Panc1 (cell line): ENCODE results near the gene CXXC1. TPM values are rescaled to one million over a fixed set of nuclear protein-coding genes. Genes with fewer than 3 reads are reported as not detected.

Source experiments
- ATAC-seq: fragments of 200-7000 bp; cut with Tn5 transposase; 2 replicates; pipeline ENCODE4 v1.9.1; 2020; ENCODE audit warnings: mild to moderate bottlenecking, moderate library complexity
- BruUV-seq: library from RNA; stranded (reverse); fragments of 400-500 nt; replicated peaks from 2 replicates; lab custom pipeline; 2021; lab: Mats Ljungman, UMichigan
- CTCF ChIA-PET: fragments of 300-600 bp; sonication (Branson Sonifier 250); formaldehyde crosslinking; loops from one replicate; lab custom pipeline; 2022; ENCODE audit warnings: antibody characterized with exemption; lab: Charles Lee
- POLR2A ChIA-PET: fragments of 300-600 bp; sonication (Branson Sonifier 250); formaldehyde crosslinking; loops from one replicate; lab custom pipeline; 2022; ENCODE audit warnings: antibody characterized with exemption; lab: Charles Lee
- DNase-seq: peaks from one replicate; pipeline ENCODE4 v3.0.0-alpha.2; 2010; ENCODE audit warnings: low read depth, low spot score
- H3K27ac ChIP-seq: 2 replicates; pipeline ENCODE4 v1.5.1; 2011; ENCODE audit warnings: mild to moderate bottlenecking, low read length, inconsistent platforms
- H3K27me3 ChIP-seq: fragments of 200-500 bp; sonication (Bioruptor generic); 2 replicates; pipeline ENCODE4 v1.6.0; 2014; ENCODE audit warnings: low read length, inconsistent platforms; ENCODE audit not compliant: control insufficient read depth, insufficient read depth
- H3K36me3 ChIP-seq: fragments of 200-500 bp; sonication (Bioruptor generic); 2 replicates; pipeline ENCODE4 v1.5.1; 2014; ENCODE audit warnings: inconsistent platforms, mild to moderate bottlenecking, low read length, moderate library complexity; ENCODE audit not compliant: control insufficient read depth, insufficient read depth
- H3K4me1 ChIP-seq: 2 replicates; pipeline ENCODE4 v1.5.1; 2011; ENCODE audit warnings: inconsistent platforms, mild to moderate bottlenecking, low read length, moderate library complexity; ENCODE audit not compliant: control insufficient read depth, insufficient read depth
- H3K4me3 ChIP-seq, 2 experiments: 2 replicates each; pipeline ENCODE4 v1.5.1; 2011 to 2012; ENCODE audit warnings: low read depth in 2 of 2, low read length in 2 of 2, mild to moderate bottlenecking in 2 of 2, inconsistent platforms in 1 of 2, moderate library complexity in 1 of 2
- H3K9me3 ChIP-seq: fragments of 200-500 bp; sonication (Bioruptor generic); 2 replicates; pipeline ENCODE4 v1.5.1; 2014; ENCODE audit warnings: low read depth, mild to moderate bottlenecking, inconsistent platforms, low read length, moderate library complexity; ENCODE audit not compliant: control insufficient read depth, insufficient read depth
- POLR2AphosphoS5 ChIP-seq: IDR thresholded peaks from 2 replicates; pipeline ENCODE4 v1.6.1; 2012; ENCODE audit warnings: mild to moderate bottlenecking, low read depth, low read length, moderate library complexity
- SIN3A ChIP-seq: IDR thresholded peaks from 2 replicates; pipeline ENCODE4 v1.6.1; 2012; ENCODE audit warnings: low read depth, mild to moderate bottlenecking, low read length, moderate library complexity, borderline replicate concordance; ENCODE audit not compliant: insufficient read depth
- TCF7L2 ChIP-seq: IDR thresholded peaks from 2 replicates; pipeline ENCODE4 v1.6.1; 2011; ENCODE audit warnings: mild to moderate bottlenecking, low read depth, low read length, inconsistent platforms
- in situ Hi-C: cut with HindIII; loops from 2 replicates; pipeline ENCODE4 v1.10.0; 2016; ENCODE audit warnings: low sequenced_read_pairs, low pct_unique_long_range_greater_than_20kb
- intact Hi-C: fragments of 100-400 bp; cut with micrococcal nuclease; formaldehyde crosslinking; loops from one replicate; pipeline ENCODE4 v1.10.0; 2022; ENCODE audit not compliant: unreplicated experiment
- total RNA-seq: library from RNA; stranded (reverse); gene quantifications from one replicate; pipeline ENCODE4 v1.2.1, GENCODE V29; 2021; ENCODE audit not compliant: unreplicated experiment
- TF ChIP-seq, protein P1 (sequence below): fragments of 450-650 bp; IDR thresholded peaks from 2 replicates; pipeline ENCODE4 v1.5.1; 2017; ENCODE audit warnings: mild to moderate bottlenecking
- TF ChIP-seq, protein P2 (sequence below), 2 experiments: IDR thresholded peaks; 2 replicates each; pipeline ENCODE4 v1.6.1; 2011 to 2012; ENCODE audit warnings: low read depth in 2 of 2, control low read depth in 1 of 2, low read length in 1 of 2, mild to moderate bottlenecking in 1 of 2, moderate library complexity in 1 of 2; ENCODE audit not compliant: insufficient read depth in 1 of 2

The CXXC1 gene
- total RNA-seq, 1 experiment from 2014 or later = 60.8 TPM

DNA sequence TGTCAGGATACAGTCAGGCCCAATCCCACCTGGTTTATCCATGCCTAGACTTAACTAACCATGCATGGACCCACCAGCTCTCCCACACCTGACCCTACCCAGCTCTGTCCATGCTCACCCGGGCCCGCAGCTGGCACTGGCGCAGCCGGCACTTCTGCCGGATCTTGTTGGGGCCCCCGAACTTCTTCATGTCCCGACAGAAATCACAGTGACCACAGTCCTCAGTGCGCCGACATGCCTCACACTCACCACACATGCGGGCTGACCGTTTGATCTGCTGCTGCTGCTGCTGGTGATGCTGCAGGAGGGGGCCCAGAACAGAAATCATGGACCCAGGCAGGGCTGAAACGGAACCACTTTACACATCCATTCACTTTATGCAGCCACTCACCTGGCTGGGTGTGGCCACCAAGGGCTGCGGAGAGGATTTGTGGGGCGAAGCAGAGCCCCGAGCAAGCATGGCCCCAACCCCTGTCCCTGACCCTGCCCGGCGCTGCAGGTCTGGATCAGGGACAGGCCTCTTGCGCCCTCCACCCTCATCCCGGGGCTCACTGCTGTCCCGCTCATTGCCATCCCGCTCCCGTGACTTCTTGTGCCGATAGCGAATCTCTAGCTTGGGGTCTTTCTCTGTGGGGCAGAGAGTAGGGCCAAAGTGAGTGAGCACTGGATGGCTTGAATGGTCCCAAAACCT, 1.7 kb downstream of the CXXC1 start:
- no peak overlapping the region for H3K27ac ChIP-seq
- 0 out of 2 replicates have a peak, but pooled peaks cover 3% of the 10 kb centered on the region for H3K4me1 ChIP-seq
- POLR2A ChIA-PET = no interaction called here
- no peak overlapping the region for H3K4me3 ChIP-seq
- H3K36me3 ChIP-seq = peaks cover 5% of the 10 kb centered on the region; the same call in 1 of the 2 replicates
- H3K27me3 ChIP-seq = no peaks in the 10 kb centered on the region
- intact Hi-C loops = loop anchor here (10.0 kb wide), 1 partner anchor 69 kb away; no protein-coding TSS in a partner anchor
- H3K9me3 ChIP-seq = no peaks in the 10 kb centered on the region
- DNase-seq = no peak
- BruUV-seq = TSS peak; percentile 59
- ATAC-seq = no peak
- in situ Hi-C loops = no loop called here
- CTCF ChIA-PET = no interaction called here
- TF ChIP-seq SIN3A (no peak), TCF7L2 (no peak), POLR2AphosphoS5 (no peak)
- TF ChIP-seq, protein P1, sequence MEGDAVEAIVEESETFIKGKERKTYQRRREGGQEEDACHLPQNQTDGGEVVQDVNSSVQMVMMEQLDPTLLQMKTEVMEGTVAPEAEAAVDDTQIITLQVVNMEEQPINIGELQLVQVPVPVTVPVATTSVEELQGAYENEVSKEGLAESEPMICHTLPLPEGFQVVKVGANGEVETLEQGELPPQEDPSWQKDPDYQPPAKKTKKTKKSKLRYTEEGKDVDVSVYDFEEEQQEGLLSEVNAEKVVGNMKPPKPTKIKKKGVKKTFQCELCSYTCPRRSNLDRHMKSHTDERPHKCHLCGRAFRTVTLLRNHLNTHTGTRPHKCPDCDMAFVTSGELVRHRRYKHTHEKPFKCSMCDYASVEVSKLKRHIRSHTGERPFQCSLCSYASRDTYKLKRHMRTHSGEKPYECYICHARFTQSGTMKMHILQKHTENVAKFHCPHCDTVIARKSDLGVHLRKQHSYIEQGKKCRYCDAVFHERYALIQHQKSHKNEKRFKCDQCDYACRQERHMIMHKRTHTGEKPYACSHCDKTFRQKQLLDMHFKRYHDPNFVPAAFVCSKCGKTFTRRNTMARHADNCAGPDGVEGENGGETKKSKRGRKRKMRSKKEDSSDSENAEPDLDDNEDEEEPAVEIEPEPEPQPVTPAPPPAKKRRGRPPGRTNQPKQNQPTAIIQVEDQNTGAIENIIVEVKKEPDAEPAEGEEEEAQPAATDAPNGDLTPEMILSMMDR = no peak
- TF ChIP-seq, protein P2, sequence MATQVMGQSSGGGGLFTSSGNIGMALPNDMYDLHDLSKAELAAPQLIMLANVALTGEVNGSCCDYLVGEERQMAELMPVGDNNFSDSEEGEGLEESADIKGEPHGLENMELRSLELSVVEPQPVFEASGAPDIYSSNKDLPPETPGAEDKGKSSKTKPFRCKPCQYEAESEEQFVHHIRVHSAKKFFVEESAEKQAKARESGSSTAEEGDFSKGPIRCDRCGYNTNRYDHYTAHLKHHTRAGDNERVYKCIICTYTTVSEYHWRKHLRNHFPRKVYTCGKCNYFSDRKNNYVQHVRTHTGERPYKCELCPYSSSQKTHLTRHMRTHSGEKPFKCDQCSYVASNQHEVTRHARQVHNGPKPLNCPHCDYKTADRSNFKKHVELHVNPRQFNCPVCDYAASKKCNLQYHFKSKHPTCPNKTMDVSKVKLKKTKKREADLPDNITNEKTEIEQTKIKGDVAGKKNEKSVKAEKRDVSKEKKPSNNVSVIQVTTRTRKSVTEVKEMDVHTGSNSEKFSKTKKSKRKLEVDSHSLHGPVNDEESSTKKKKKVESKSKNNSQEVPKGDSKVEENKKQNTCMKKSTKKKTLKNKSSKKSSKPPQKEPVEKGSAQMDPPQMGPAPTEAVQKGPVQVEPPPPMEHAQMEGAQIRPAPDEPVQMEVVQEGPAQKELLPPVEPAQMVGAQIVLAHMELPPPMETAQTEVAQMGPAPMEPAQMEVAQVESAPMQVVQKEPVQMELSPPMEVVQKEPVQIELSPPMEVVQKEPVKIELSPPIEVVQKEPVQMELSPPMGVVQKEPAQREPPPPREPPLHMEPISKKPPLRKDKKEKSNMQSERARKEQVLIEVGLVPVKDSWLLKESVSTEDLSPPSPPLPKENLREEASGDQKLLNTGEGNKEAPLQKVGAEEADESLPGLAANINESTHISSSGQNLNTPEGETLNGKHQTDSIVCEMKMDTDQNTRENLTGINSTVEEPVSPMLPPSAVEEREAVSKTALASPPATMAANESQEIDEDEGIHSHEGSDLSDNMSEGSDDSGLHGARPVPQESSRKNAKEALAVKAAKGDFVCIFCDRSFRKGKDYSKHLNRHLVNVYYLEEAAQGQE (IDR thresholded peaks at IDR 0.05; ENCODE audit: insufficient read depth in 1 of 2, low read depth in 2 of 2, low read length in 1 of 2) = no peak

DNA sequence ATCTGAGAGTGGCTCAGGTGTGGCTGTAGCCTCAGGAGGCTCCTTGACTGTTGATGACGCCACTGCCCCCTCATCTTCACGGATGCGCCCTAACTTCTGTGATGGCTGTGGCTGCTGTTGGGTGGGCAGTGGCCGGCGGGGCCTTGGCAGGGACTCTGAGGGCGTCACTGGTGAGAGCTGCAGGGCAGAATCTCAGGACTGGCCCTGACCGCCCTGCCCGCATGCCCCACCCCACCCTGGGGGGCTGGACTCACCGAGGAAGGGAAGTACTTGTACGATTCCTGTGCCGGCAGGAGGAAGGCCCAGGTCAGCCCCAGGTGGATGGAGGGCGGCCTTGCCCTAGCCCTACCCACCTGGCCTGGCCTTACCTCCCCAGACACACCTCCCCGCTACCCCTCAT, 2.4 kb downstream of the CXXC1 start:
- no TSS peak for BruUV-seq
- Histone ChIP-seq H3K4me1 (peaks cover 7% of the 10 kb centered on the region), H3K27ac (no peak overlapping the region), H3K27me3 (no peaks in the 10 kb centered on the region), H3K9me3 (no peaks in the 10 kb centered on the region), H3K4me3 (no peak overlapping the region), H3K36me3 (peaks cover 5% of the 10 kb centered on the region; the same call in 1 of the 2 replicates)
- ChIA-PET POLR2A (no interaction called here), CTCF (no interaction called here)
- intact Hi-C loops (loop anchor here (10.0 kb wide), 1 partner anchor 70 kb away; no protein-coding TSS in a partner anchor), in situ Hi-C loops (no loop called here)
- TF ChIP-seq, protein P2 (IDR thresholded peaks at IDR 0.05; ENCODE audit: insufficient read depth in 1 of 2, low read depth in 2 of 2, low read length in 1 of 2) = no peak
- no peak for TF ChIP-seq POLR2AphosphoS5
- TF ChIP-seq TCF7L2 = no peak
- no peak for TF ChIP-seq SIN3A
- TF ChIP-seq, protein P1 = no peak
- ATAC-seq (no peak), DNase-seq (no peak)
